GM06990 (cell line): Measurements from ENCODE around the gene ZMAT5.

Source experiments
- DNase-seq: peaks from one replicate; pipeline ENCODE4 v3.0.0-alpha.2; 2011; ENCODE audit not compliant: insufficient read length; ENCODE audit errors: extremely low read depth
- H3K27me3 ChIP-seq: replicated peaks from 2 replicates; pipeline ENCODE4 v1.6.0; 2011; ENCODE audit warnings: low read length; ENCODE audit not compliant: control insufficient read depth, insufficient read depth
- H3K36me3 ChIP-seq: 2 replicates; pipeline ENCODE4 v1.5.1; 2011; ENCODE audit warnings: low read length; ENCODE audit not compliant: control insufficient read depth, insufficient read depth
- H3K4me3 ChIP-seq: replicated peaks from 2 replicates; pipeline ENCODE4 v1.5.1; 2011; ENCODE audit warnings: low read depth, mild to moderate bottlenecking, control low read depth, low read length
- TF ChIP-seq, protein P1 (sequence below): IDR thresholded peaks from 2 replicates; pipeline ENCODE4 v1.5.1; 2011; ENCODE audit warnings: low read length, control low read depth, mild to moderate bottlenecking, inconsistent platforms; ENCODE audit not compliant: insufficient read depth, poor library complexity, severe bottlenecking

ZMAT5 gene

DNA sequence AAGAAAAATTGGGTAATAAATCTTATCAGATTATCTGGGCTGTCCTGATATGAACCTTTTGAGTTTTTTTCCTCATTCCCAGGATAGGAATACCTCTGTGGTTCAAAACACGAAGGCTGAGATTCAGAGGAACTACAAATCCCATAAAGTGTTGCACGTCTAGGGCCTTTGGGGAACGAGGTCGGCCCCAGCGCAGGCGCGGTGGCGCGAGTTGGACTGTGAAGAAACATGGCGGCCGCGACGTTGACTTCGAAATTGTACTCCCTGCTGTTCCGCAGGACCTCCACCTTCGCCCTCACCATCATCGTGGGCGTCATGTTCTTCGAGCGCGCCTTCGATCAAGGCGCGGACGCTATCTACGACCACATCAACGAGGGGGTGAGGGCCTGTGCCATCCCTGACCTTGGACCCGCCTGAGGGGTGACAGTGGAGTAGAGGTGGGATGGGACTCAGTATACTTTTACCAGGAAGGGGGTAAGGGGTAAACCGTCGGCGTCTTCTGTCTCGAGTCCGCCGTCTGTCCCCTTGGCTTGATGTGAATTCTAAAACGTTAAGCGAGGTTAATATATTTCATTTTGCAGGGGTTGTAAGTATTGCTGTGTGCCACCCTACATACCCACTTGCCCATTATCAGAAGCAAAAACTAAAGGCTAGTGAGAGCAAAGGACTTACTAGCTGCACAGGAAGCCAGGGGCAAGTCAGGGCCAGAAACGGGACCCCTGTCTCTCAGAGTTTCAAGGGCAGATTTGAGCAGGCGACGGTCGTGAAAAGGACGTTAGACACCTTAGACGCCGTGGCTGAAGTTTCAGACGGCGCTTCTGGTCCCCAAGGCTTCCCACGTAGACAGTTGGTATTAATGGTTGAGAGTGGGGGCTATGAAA lies 604 bp upstream of the ZMAT5 start, which contains the start of gene UQCR10:
UQCR10 (plus strand) TSS at position 199 of the 881 bp plus-strand sequence; CDS start at position 229, 30 bp downstream.
- DNase-seq: peak; percentile 94

DNA sequence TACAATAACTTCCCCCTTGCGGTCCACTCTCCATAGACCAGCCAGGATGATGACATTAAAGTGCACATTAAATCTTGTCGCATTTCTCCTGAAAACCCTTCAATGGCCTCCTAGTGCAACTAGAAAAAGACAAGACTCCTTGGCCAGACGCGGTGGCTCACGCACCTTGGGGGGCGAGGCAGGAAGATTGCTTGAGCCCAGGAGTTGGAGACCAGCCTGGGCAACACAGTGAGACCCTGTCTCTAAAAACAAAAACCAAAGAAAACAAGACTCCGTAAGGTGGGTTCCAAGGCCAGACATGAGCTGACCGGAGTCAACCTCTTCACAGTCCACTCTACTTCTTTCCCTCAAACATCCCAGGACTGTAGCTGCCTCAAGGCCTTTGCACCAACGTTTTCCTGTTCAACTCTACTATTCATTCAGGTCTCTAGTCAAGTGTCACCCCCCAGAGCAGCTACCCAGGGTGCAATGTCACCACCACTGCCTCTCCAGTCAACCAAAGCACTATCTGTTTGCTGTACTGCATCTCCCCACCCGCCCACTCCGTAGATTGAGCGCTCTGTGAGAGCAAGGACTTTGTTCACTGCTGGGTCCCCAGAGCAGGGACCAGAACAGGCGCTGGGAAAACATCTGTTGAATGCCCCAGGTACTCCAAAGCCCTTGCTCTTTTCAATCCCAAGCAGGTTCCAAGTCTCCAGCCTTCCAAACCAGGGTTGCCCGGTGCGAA lies 739 bp downstream of the ZMAT5 start:
- H3K27me3 ChIP-seq: no peaks in the 10 kb centered on the region
- peaks cover 5% of the 10 kb centered on the region for H3K36me3 ChIP-seq
- H3K4me3 ChIP-seq: peak overlapping the region; percentile 100
- TF ChIP-seq, protein P1, sequence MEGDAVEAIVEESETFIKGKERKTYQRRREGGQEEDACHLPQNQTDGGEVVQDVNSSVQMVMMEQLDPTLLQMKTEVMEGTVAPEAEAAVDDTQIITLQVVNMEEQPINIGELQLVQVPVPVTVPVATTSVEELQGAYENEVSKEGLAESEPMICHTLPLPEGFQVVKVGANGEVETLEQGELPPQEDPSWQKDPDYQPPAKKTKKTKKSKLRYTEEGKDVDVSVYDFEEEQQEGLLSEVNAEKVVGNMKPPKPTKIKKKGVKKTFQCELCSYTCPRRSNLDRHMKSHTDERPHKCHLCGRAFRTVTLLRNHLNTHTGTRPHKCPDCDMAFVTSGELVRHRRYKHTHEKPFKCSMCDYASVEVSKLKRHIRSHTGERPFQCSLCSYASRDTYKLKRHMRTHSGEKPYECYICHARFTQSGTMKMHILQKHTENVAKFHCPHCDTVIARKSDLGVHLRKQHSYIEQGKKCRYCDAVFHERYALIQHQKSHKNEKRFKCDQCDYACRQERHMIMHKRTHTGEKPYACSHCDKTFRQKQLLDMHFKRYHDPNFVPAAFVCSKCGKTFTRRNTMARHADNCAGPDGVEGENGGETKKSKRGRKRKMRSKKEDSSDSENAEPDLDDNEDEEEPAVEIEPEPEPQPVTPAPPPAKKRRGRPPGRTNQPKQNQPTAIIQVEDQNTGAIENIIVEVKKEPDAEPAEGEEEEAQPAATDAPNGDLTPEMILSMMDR: no peak
- no peak for DNase-seq

More for the DNA sequence above, 604 bp upstream of the ZMAT5 start, which contains the start of gene UQCR10:
- peak within 1 kb of the TSS; percentile 100 for H3K4me3 ChIP-seq
- TF ChIP-seq, protein P1: no peak
- H3K27me3 ChIP-seq: no peaks in the 10 kb centered on the region
- H3K36me3 ChIP-seq: peaks cover 5% of the 10 kb centered on the region

DNA sequence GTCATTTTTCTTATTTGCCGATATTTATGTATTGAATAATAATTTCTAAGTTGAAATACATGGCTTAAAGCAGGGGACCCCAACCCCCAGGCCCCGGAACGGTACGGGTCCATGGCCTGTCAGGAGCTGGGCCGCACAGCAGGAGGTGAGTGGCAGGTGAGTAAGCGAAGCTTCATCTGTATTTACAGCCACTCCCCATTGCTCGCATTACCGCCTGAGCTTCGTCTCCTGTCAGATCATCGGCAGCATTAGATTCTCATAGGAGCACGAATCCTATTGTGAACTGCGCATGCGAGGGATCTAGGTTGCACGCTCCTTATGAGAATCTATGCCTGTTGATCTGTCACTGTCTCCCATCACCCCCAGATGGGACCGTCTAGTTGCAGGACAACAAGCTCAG lies 4.5 kb downstream of the ZMAT5 start:
- no peaks in the 10 kb centered on the region for H3K27me3 ChIP-seq
- no peak overlapping the region for H3K4me3 ChIP-seq
- TF ChIP-seq, protein P1: no peak
- H3K36me3 ChIP-seq: no peaks in the 10 kb centered on the region
- DNase-seq: no peak

DNA sequence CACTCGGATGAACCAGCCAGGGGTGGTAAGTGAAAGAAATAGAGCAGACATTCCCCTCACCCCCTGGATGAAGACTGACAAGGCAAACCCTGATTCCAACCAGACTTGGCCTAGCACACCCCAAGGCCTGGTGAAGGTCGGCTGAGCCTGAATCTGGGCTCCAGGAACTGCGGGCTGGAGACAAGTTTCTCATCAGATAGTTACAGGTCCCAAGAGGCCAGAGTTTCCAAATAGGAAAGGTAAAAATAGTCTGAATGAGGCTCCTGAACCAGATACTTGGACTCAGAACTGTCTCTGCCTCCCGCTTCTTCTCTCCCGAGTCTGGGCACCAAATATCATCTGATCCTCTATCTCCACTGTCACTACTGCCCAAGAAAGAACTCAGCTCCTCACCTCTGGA lies 7.8 kb downstream of the ZMAT5 start:
- no peak overlapping the region for H3K4me3 ChIP-seq
- TF ChIP-seq, protein P1: no peak
- no peaks in the 10 kb centered on the region; the same call in 1 of the 2 replicates for H3K36me3 ChIP-seq
- no peak for DNase-seq
- H3K27me3 ChIP-seq: no peaks in the 10 kb centered on the region

DNA sequence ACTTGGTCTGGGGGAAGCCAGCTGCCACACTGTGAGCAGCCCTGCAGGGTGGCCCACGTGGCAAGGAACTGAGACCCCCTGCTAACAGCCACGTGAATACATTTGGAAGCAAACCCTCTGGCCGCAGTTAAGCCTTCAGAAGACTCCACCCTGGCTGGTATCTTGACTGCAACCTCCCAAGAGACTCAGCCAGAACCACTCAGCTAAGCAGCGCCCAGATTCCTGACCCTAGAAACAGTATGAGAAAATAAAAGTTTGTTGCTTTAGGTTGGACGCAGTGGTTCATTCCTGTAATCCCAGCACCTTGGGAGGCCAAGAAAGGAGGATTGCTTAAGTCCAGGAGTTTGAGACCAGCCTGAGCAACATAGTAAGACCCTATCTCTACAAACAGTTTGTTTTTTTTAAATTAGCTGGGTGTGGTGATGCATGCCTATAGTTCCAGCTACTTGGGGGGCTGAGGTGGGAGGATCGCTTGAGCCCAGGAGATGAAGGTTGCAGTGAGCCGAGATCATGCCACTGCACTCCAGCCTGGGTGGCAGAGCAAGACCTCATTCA lies 8.7 kb downstream of the ZMAT5 start:
- TF ChIP-seq, protein P1: no peak
- Histone ChIP-seq H3K27me3 (no peaks in the 10 kb centered on the region), H3K36me3 (no peaks in the 10 kb centered on the region; the same call in 1 of the 2 replicates), H3K4me3 (no peak overlapping the region)
- no peak for DNase-seq
